Stimulated activated CD8-positive, alpha-beta memory T cell treated with anti-CD3 and anti-CD28 coated beads, Interleukin-15, amount 100 ng/mL, for 48 hours (primary cell): ENCODE results near the gene LMF1.
"Not testable (repeated sequence)": the region's sequence is repeated elsewhere in the genome, so short reads cannot be mapped to it uniquely, and the experiment has no call there.

ENCODE experiments used
- DNase-seq, 2 donors: peaks; one replicate each; pipeline ENCODE4 v3.0.0-alpha.2; 2020; ENCODE audit warnings: low read depth in 2 of 2

Gene LMF1

GRCh38 chr16:850668-851067 is 120.1 kb downstream of the LMF1 start:
- no peak for DNase-seq

GRCh38 chr16:848510-849253 is 122.1 kb downstream of the LMF1 start:
- DNase-seq = no peak

- no peak for DNase-seq
Observed at GRCh38 chr16:847681-848445, 122.9 kb downstream of the LMF1 start.

GRCh38 chr16:847151-847550 is 123.6 kb downstream of the LMF1 start:
- DNase-seq = no peak

GRCh38 chr16:845351-845745 is 125.4 kb downstream of the LMF1 start:
- DNase-seq = no peak

GRCh38 chr16:844638-845350 is 126.0 kb downstream of the LMF1 start:
- no peak for DNase-seq

GRCh38 chr16:843771-844170 is 127.0 kb downstream of the LMF1 start:
- no peak for DNase-seq

GRCh38 chr16:842711-843560 is 127.8 kb downstream of the LMF1 start:
- no peak for DNase-seq

GRCh38 chr16:842061-842476 is 128.7 kb downstream of the LMF1 start:
- DNase-seq = no peak

GRCh38 chr16:841455-842060 is 129.2 kb downstream of the LMF1 start:
- DNase-seq = no peak

- no peak for DNase-seq
Observed at GRCh38 chr16:840561-841454, 130.0 kb downstream of the LMF1 start.

- no peak for DNase-seq
Observed at GRCh38 chr16:839643-840408, 131.0 kb downstream of the LMF1 start.

GRCh38 chr16:838741-839140 is 132.0 kb downstream of the LMF1 start:
- DNase-seq = no peak

GRCh38 chr16:836822-837221 is 134.0 kb downstream of the LMF1 start:
- DNase-seq = not testable (repeated sequence)

- DNase-seq = no peak
Observed at GRCh38 chr16:836221-836620, 134.6 kb downstream of the LMF1 start.

GRCh38 chr16:835373-835772 is 135.4 kb downstream of the LMF1 start:
- no peak for DNase-seq

- no peak for DNase-seq
Observed at GRCh38 chr16:833411-833810, 137.4 kb downstream of the LMF1 start.

- DNase-seq = no peak
Observed at GRCh38 chr16:832652-833336, 138.0 kb downstream of the LMF1 start.
